ENCODE data around the gene GTSF1L. TPM values are rescaled to one million over a fixed set of nuclear protein-coding genes. Genes with fewer than 3 reads are reported as not detected.

The GTSF1L gene
- total and polyA plus RNA-seq, 9 of the 15 experiments (the other 6 are each of a cell fraction or from before 2014, with no cell fraction given), result not detected

DNA sequence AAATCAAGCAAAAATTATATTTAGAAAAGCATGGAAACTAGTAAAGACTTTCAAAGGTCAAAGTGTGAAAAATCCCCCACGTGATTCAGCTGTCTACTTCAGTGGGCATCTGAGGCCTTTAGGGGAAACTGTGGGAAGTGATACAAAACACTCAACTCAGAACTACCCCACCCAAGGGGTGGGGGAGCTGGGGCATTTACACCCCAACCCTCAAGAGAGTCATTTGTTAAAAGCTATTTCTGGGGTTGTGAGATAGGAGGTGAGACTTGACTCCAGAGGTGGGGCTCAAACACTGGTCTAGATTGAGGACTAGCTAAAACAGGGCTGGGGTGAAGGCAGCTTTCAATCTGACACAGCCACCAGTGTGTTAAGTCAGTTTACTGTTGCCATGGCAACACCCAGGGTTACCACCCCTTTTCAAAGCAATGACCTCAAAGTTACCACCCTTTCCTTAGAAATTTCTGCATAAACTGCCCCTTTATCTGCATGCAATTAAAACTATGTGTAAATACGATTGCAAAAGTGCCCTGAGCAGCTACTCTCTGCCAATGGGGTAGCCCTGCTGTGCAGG is 9.9 kb upstream of the GTSF1L start:
- Histone ChIP-seq H3K27ac (ENCODE audit: extremely low read depth, low read depth, low read length) (no peak overlapping the region), H3K9ac (ENCODE audit: insufficient read depth in 1 of 2, low read depth in 2 of 2, low read length in 2 of 2) (no peak overlapping the region), H3K4me3 (no peak overlapping the region), H3K27me3 (ENCODE audit: control insufficient read depth in 2 of 2, insufficient read depth in 2 of 2, low read length in 2 of 2) (peaks cover 24 to 37% of the 10 kb centered on the region in 2 experiments; a peak in 4 of 5 replicates), H3K4me2 (ENCODE audit: insufficient read depth, low read length) (no peak overlapping the region), H3K9me1 (ENCODE audit: control insufficient read depth, insufficient read depth, low read length) (no peaks in the 10 kb centered on the region), H3K79me2 (ENCODE audit: control insufficient read depth, insufficient read depth, low read length) (no peaks in the 10 kb centered on the region), H3K9me3 (replicated peaks; ENCODE audit: control insufficient read depth, insufficient read depth, low read depth, low read length) (no peaks in the 10 kb centered on the region), H3K4me1 (replicated peaks in 1 of 2; ENCODE audit: control insufficient read depth in 2 of 2, insufficient read depth in 2 of 2, low read length in 2 of 2) (no peaks in the 10 kb centered on the region; a peak in 1 of 5 replicates), H2AFZ (ENCODE audit: low read depth, low read length) (no peak overlapping the region), H4K20me1 (replicated peaks; ENCODE audit: control insufficient read depth, insufficient read depth, low read length) (no peaks in the 10 kb centered on the region; the same call in 1 of the 2 replicates), H3K36me3 (ENCODE audit: control insufficient read depth, insufficient read depth, low read length) (no peaks in the 10 kb centered on the region)
- ChIA-PET CTCF (ENCODE audit: low intra/inter-chr PET ratio) (no interaction called here), POLR2A (interaction anchor here (1.2 to 1.5 kb wide), 2 partner anchors 11 to 19 kb away, joined by 3 to 5 read pairs; no protein-coding TSS in a partner anchor)
- ATAC-seq (peak; percentile 52; the same call in 1 of the 3 replicates), DNase-seq (ENCODE audit: extremely low read depth in 1 of 4, low spot score in 3 of 4) (peak; percentile 34 to 61 (median 44)), FAIRE-seq (no peak)
- in situ Hi-C loops (cut with MboI), result no loop called here
- intact Hi-C loops (cut with micrococcal nuclease), result no loop called here
- TF ChIP-seq CSDE1 (IDR thresholded peaks at IDR 0.05), result 0 out of 4 replicates have a peak, but pooled peaks of 1 of the 2 experiments have one; percentile 30
- TF ChIP-seq MECOM (CRISPR knock-in tag; IDR thresholded peaks at IDR 0.05), result no peak
- no peak for TF ChIP-seq ESRRB (CRISPR knock-in tag; IDR thresholded peaks at IDR 0.05; ENCODE audit: borderline replicate concordance)
- peak; percentile 40; the same call in 1 of the 2 replicates for TF ChIP-seq BMI1 (IDR thresholded peaks at IDR 0.05; ENCODE audit: low read length)
- no peak for TF ChIP-seq SMAD4 (CRISPR knock-in tag; conservative IDR thresholded peaks at IDR 0.05)
- peak; percentile 95 for TF ChIP-seq RFX1 (IDR thresholded peaks at IDR 0.05)
- TF ChIP-seq PHTF2 (CRISPR knock-in tag; IDR thresholded peaks at IDR 0.05), result no peak
- 0% methylated on average over 2 of the region's 2 CpGs for WGBS (ENCODE audit: insufficient coverage, low coverage, missing lambda C conversion rate)
- no TSS peak for BruUV-seq (replicated peaks)
